ENCODE data around the gene PRPF8. TPM values are rescaled to one million over a fixed set of nuclear protein-coding genes. Genes with fewer than 3 reads are reported as not detected.

The PRPF8 gene
- total RNA-seq, 1 donor from 2014 or later = 202 TPM

- no peak overlapping the region for H3K27ac ChIP-seq (ENCODE audit: low read depth, low read length)
- no peaks in the 10 kb centered on the region for H3K36me3 ChIP-seq (ENCODE audit: insufficient read depth, low read length)
- Mint-ChIP-seq H3K4me3 (ENCODE audit: unreplicated experiment) (peak overlapping the region; percentile 79), H3K27me3 (ENCODE audit: low read depth, unreplicated experiment) (peaks cover 2% of the 10 kb centered on the region), H3K27ac (ENCODE audit: unreplicated experiment) (no peak overlapping the region), H3K36me3 (ENCODE audit: low read depth, unreplicated experiment) (peaks cover 2% of the 10 kb centered on the region), H3K4me1 (ENCODE audit: low read depth, unreplicated experiment) (peaks cover 18% of the 10 kb centered on the region), H3K9me3 (ENCODE audit: unreplicated experiment) (no peaks in the 10 kb centered on the region)
- H3K27me3 ChIP-seq (ENCODE audit: insufficient read depth, low read length) = no peaks in the 10 kb centered on the region
- peak overlapping the region; percentile 84 for H3K4me2 ChIP-seq (ENCODE audit: low read length)
- peak overlapping the region; percentile 38 for H3K9ac ChIP-seq (ENCODE audit: low read length)
- FAIRE-seq = no peak
- TF ChIP-seq EZH2 (IDR thresholded peaks at IDR 0.05; ENCODE audit: insufficient read depth, low read length) (no peak), CTCF (IDR thresholded peaks at IDR 0.05; ENCODE audit: insufficient read depth, low read depth, low read length) (no peak)
- H3K9me3 ChIP-seq (ENCODE audit: insufficient read depth, low read depth, low read length) = no peaks in the 10 kb centered on the region
- no peak for DNase-seq (ENCODE audit: low read depth)
- no peaks in the 10 kb centered on the region for H3K79me2 ChIP-seq (ENCODE audit: insufficient read depth, low read length)
- H3K4me1 ChIP-seq (ENCODE audit: insufficient read depth, low read length) = peaks cover 24% of the 10 kb centered on the region
- peak overlapping the region; percentile 48 for H3K4me3 ChIP-seq (ENCODE audit: insufficient read depth, low read depth, low read length)
- H4K20me1 ChIP-seq (ENCODE audit: insufficient read depth, low read length) = no peaks in the 10 kb centered on the region
- peak overlapping the region; percentile 81 for H2AFZ ChIP-seq (ENCODE audit: low read depth, low read length)
Measured at GRCh38 chr17:1643999-1644492, 40.6 kb downstream of the PRPF8 start.

GRCh38 chr17:1643293-1643998 lies 41.2 kb downstream of the PRPF8 start:
- H3K27ac Mint-ChIP-seq (ENCODE audit: unreplicated experiment) = no peak overlapping the region
- H2AFZ ChIP-seq (ENCODE audit: low read depth, low read length) = peak overlapping the region; percentile 81

More at GRCh38 chr17:1643293-1643998, 41.2 kb downstream of the PRPF8 start:
- H3K9ac ChIP-seq (ENCODE audit: low read length) = peak overlapping the region; percentile 38
- peak overlapping the region; percentile 48 for H3K4me3 ChIP-seq (ENCODE audit: insufficient read depth, low read depth, low read length)
- no peak for TF ChIP-seq CTCF (IDR thresholded peaks at IDR 0.05; ENCODE audit: insufficient read depth, low read depth, low read length)
- no peak for TF ChIP-seq EZH2 (IDR thresholded peaks at IDR 0.05; ENCODE audit: insufficient read depth, low read length)
- Mint-ChIP-seq H3K4me1 (ENCODE audit: low read depth, unreplicated experiment) (peaks cover 18% of the 10 kb centered on the region), H3K27me3 (ENCODE audit: low read depth, unreplicated experiment) (peaks cover 2% of the 10 kb centered on the region), H3K36me3 (ENCODE audit: low read depth, unreplicated experiment) (peaks cover 2% of the 10 kb centered on the region), H3K9me3 (ENCODE audit: unreplicated experiment) (no peaks in the 10 kb centered on the region), H3K4me3 (ENCODE audit: unreplicated experiment) (no peak overlapping the region)
- H3K4me2 ChIP-seq (ENCODE audit: low read length) = peak overlapping the region; percentile 84
- H3K9me3 ChIP-seq (ENCODE audit: insufficient read depth, low read depth, low read length) = no peaks in the 10 kb centered on the region
- no peaks in the 10 kb centered on the region for H3K36me3 ChIP-seq (ENCODE audit: insufficient read depth, low read length)
- no peaks in the 10 kb centered on the region for H4K20me1 ChIP-seq (ENCODE audit: insufficient read depth, low read length)
- H3K27me3 ChIP-seq (ENCODE audit: insufficient read depth, low read length) = no peaks in the 10 kb centered on the region
- no peak for FAIRE-seq
- H3K27ac ChIP-seq (ENCODE audit: low read depth, low read length) = no peak overlapping the region
- H3K79me2 ChIP-seq (ENCODE audit: insufficient read depth, low read length) = no peaks in the 10 kb centered on the region
- H3K4me1 ChIP-seq (ENCODE audit: insufficient read depth, low read length) = peaks cover 22% of the 10 kb centered on the region
- DNase-seq (ENCODE audit: low read depth) = no peak

All from astrocyte (in vitro differentiated cells and primary cell).